Measurements from ENCODE around the gene NFS1. TPM values are rescaled to one million over a fixed set of nuclear protein-coding genes. Genes with fewer than 3 reads are reported as not detected.
"Not testable (repeated sequence)": the region's sequence is repeated elsewhere in the genome, so short reads cannot be mapped to it uniquely, and the experiment has no call there.

Gene NFS1
- total and polyA plus RNA-seq, 2 experiments from 2014 or later: 31.5 to 35.8 TPM

- Histone ChIP-seq H3K27ac (peak overlapping the region; percentile 55), H3K9me3 (ENCODE audit: low read depth) (no peaks in the 10 kb centered on the region), H3K36me3 (ENCODE audit: low read depth) (peaks cover 92% of the 10 kb centered on the region), H3K9me2 (ENCODE audit: insufficient read depth) (no peaks in the 10 kb centered on the region), H3K27me3 (replicated peaks; ENCODE audit: insufficient read depth) (no peaks in the 10 kb centered on the region), H3F3A (ENCODE audit: insufficient read depth) (peaks cover 80% of the 10 kb centered on the region), H3K4me1 (ENCODE audit: insufficient read depth) (peaks cover 20% of the 10 kb centered on the region), H3K9ac (no peak overlapping the region), H3K4me3 (no peak overlapping the region), H3K4me2 (ENCODE audit: unreplicated experiment) (no peak overlapping the region), H4K20me1 (ENCODE audit: insufficient read depth) (peaks cover 2% of the 10 kb centered on the region; the same call in 1 of the 2 replicates), H2AFZ (no peak overlapping the region), H3K79me2 (ENCODE audit: insufficient read depth) (peaks cover 99% of the 10 kb centered on the region)
- TF ChIP-seq EZH2phosphoT487 (IDR thresholded peaks at IDR 0.05; ENCODE audit: insufficient read depth, low read depth) (no peak), EZH2 (IDR thresholded peaks at IDR 0.05; ENCODE audit: insufficient read depth, poor library complexity, severe bottlenecking) (no peak)
- WGBS, 2 experiments (ENCODE audit: low coverage in 1 of 2, low lambda C conversion rate in 2 of 2, missing lambda C conversion rate in 2 of 2): 91 to 92% methylated on average over 4 of the region's 4 CpGs
- no peak for DNase-seq
- in situ Hi-C loops (cut with MboI): no loop called here
Observed at GRCh38 chr20:35716330-35716729, 17.2 kb upstream of the NFS1 start.

- TF ChIP-seq EZH2 (IDR thresholded peaks at IDR 0.05; ENCODE audit: insufficient read depth, poor library complexity, severe bottlenecking) (no peak), EZH2phosphoT487 (IDR thresholded peaks at IDR 0.05; ENCODE audit: insufficient read depth, low read depth) (no peak)
- no peak overlapping the region for H3K27ac ChIP-seq
- H3K9ac ChIP-seq: no peak overlapping the region
- no peaks in the 10 kb centered on the region for H3K9me2 ChIP-seq (ENCODE audit: insufficient read depth)
- DNase-seq: no peak
- H3K79me2 ChIP-seq (ENCODE audit: insufficient read depth): peaks cover 99% of the 10 kb centered on the region
- H3K4me1 ChIP-seq (ENCODE audit: insufficient read depth): peaks cover 26% of the 10 kb centered on the region
- H3K4me3 ChIP-seq: no peak overlapping the region
- no peaks in the 10 kb centered on the region for H3K27me3 ChIP-seq (replicated peaks; ENCODE audit: insufficient read depth)
- 99 to 100% methylated on average over 2 of the region's 2 CpGs for WGBS, 2 experiments (ENCODE audit: low coverage in 1 of 2, low lambda C conversion rate in 2 of 2, missing lambda C conversion rate in 2 of 2)
- peaks cover 80% of the 10 kb centered on the region for H3F3A ChIP-seq (ENCODE audit: insufficient read depth)
- in situ Hi-C loops (cut with MboI): no loop called here
- H3K36me3 ChIP-seq (ENCODE audit: low read depth): peaks cover 92% of the 10 kb centered on the region
- H3K4me2 ChIP-seq (ENCODE audit: unreplicated experiment): no peak overlapping the region
- no peak overlapping the region for H2AFZ ChIP-seq
- peaks cover under 1% of the 10 kb centered on the region for H4K20me1 ChIP-seq (ENCODE audit: insufficient read depth)
- no peaks in the 10 kb centered on the region for H3K9me3 ChIP-seq (ENCODE audit: low read depth)
Observed at GRCh38 chr20:35715652-35716051, 16.5 kb upstream of the NFS1 start.

GRCh38 chr20:35714127-35714526 is 15.0 kb upstream of the NFS1 start:
- Histone ChIP-seq H3K4me2 (ENCODE audit: unreplicated experiment) (no peak overlapping the region), H3K9me2 (ENCODE audit: insufficient read depth) (no peaks in the 10 kb centered on the region), H3F3A (ENCODE audit: insufficient read depth) (peaks cover 80% of the 10 kb centered on the region), H2AFZ (no peak overlapping the region), H3K27ac (0 out of 2 replicates have a peak overlapping the region, but pooled peaks have one; percentile 8), H3K4me1 (ENCODE audit: insufficient read depth) (peaks cover 27% of the 10 kb centered on the region), H3K9ac (no peak overlapping the region), H3K4me3 (no peak overlapping the region), H3K36me3 (ENCODE audit: low read depth) (peaks cover 92% of the 10 kb centered on the region), H4K20me1 (ENCODE audit: insufficient read depth) (peaks cover 9% of the 10 kb centered on the region), H3K79me2 (ENCODE audit: insufficient read depth) (peaks cover 99% of the 10 kb centered on the region), H3K9me3 (ENCODE audit: low read depth) (no peaks in the 10 kb centered on the region), H3K27me3 (replicated peaks; ENCODE audit: insufficient read depth) (no peaks in the 10 kb centered on the region)
- DNase-seq: no peak
- WGBS, 2 experiments (ENCODE audit: low coverage in 1 of 2, low lambda C conversion rate in 2 of 2, missing lambda C conversion rate in 2 of 2): 46 to 56% methylated on average over 4 of the region's 4 CpGs
- in situ Hi-C loops (cut with MboI): no loop called here
- TF ChIP-seq EZH2 (IDR thresholded peaks at IDR 0.05; ENCODE audit: insufficient read depth, poor library complexity, severe bottlenecking): no peak
- no peak for TF ChIP-seq EZH2phosphoT487 (IDR thresholded peaks at IDR 0.05; ENCODE audit: insufficient read depth, low read depth)

- H3K9me3 ChIP-seq (ENCODE audit: low read depth); H4K20me1 ChIP-seq (ENCODE audit: insufficient read depth); H3K4me3 ChIP-seq; H3K9ac ChIP-seq; H3K4me2 ChIP-seq (ENCODE audit: unreplicated experiment); H3K27me3 ChIP-seq (replicated peaks; ENCODE audit: insufficient read depth); DNase-seq; in situ Hi-C loops (cut with MboI); H3K27ac ChIP-seq; H3K9me2 ChIP-seq (ENCODE audit: insufficient read depth); H2AFZ ChIP-seq: not testable (repeated sequence)
- H3K4me1 ChIP-seq (ENCODE audit: insufficient read depth): peaks cover 20% of the 10 kb centered on the region; the same call in 1 of the 2 replicates
- 84 to 85% methylated on average over 9 of the region's 9 CpGs for whole genome bisulfite sequencing, 2 experiments (ENCODE audit: low coverage in 1 of 2, low lambda C conversion rate in 2 of 2, missing lambda C conversion rate in 2 of 2)
- H3F3A ChIP-seq (ENCODE audit: insufficient read depth): peaks cover 83% of the 10 kb centered on the region
- H3K79me2 ChIP-seq (ENCODE audit: insufficient read depth): peaks cover 99% of the 10 kb centered on the region
- peaks cover 94% of the 10 kb centered on the region for H3K36me3 ChIP-seq (ENCODE audit: low read depth)
Observed at GRCh38 chr20:35713120-35713519, 14.0 kb upstream of the NFS1 start.

Measured in GM23248 (cell line).